Smooth muscle cell (in vitro differentiated cells): Measurements from ENCODE around the gene LRP4. TPM values are rescaled to one million over a fixed set of nuclear protein-coding genes. Genes with fewer than 3 reads are reported as not detected.

ENCODE experiments used
- DNase-seq: peaks from one replicate; lab custom pipeline; 2025; ENCODE audit not compliant: unreplicated experiment; lab: John Stamatoyannopoulos, UW
- H2AFZ ChIP-seq: fragments of 200-600 bp; sonication (generic); 2 replicates; pipeline ENCODE4 v1.6.0; 2016; ENCODE audit warnings: antibody characterized with exemption, low read depth, mild to moderate bottlenecking
- H3F3A ChIP-seq: fragments of 200-600 bp; sonication (generic); 2 replicates; pipeline ENCODE4 v1.6.0; 2017; ENCODE audit warnings: antibody characterized with exemption, low read depth
- H3K27ac ChIP-seq: fragments of 200-600 bp; sonication (generic); 2 replicates; pipeline ENCODE4 v1.5.1; 2016; ENCODE audit warnings: low read depth, mild to moderate bottlenecking
- H3K27me3 ChIP-seq: fragments of 200-600 bp; sonication (generic); 2 replicates; pipeline ENCODE4 v1.6.1; 2016; ENCODE audit warnings: low read depth, mild to moderate bottlenecking
- H3K36me3 ChIP-seq: fragments of 200-600 bp; sonication (generic); 2 replicates; pipeline ENCODE4 v1.5.1; 2016; ENCODE audit warnings: low read depth
- H3K4me1 ChIP-seq: fragments of 200-600 bp; sonication (generic); 2 replicates; pipeline ENCODE4 v1.5.1; 2016; ENCODE audit warnings: low read depth
- H3K4me2 ChIP-seq: fragments of 200-600 bp; sonication (generic); 2 replicates; pipeline ENCODE4 v1.6.0; 2016; ENCODE audit warnings: mild to moderate bottlenecking
- H3K4me3 ChIP-seq: fragments of 200-600 bp; sonication (generic); 2 replicates; pipeline ENCODE4 v1.5.1; 2016; ENCODE audit warnings: mild to moderate bottlenecking
- H3K79me2 ChIP-seq: fragments of 200-600 bp; sonication (generic); 2 replicates; pipeline ENCODE4 v1.6.0; 2016; ENCODE audit warnings: low read depth, mild to moderate bottlenecking
- H3K9ac ChIP-seq: fragments of 200-600 bp; sonication (generic); 2 replicates; pipeline ENCODE4 v1.6.0; 2016; ENCODE audit warnings: low read depth
- H3K9me3 ChIP-seq: fragments of 200-600 bp; sonication (generic); replicated peaks from 2 replicates; pipeline ENCODE4 v1.5.1; 2016; ENCODE audit warnings: low read depth
- H4K20me1 ChIP-seq: fragments of 200-600 bp; sonication (generic); 2 replicates; pipeline ENCODE4 v1.6.0; 2016; ENCODE audit warnings: low read depth
- CTCF ChIP-seq: fragments of 200-600 bp; sonication (generic); IDR thresholded peaks from 2 replicates; pipeline ENCODE4 v1.5.1; 2017; ENCODE audit warnings: borderline replicate concordance, mild to moderate bottlenecking, antibody characterized with exemption; ENCODE audit not compliant: insufficient read depth, poor library complexity, severe bottlenecking
- WGBS: methylation state at CpG from one replicate; pipeline ENCODE4 v1.1.7; 2016; ENCODE audit warnings: low lambda C conversion rate; 5-methylcytosine and 5-hydroxymethylcytosine counted together
- polyA plus RNA-seq: library from polyadenylated mRNA; unstranded; fragments of >200 nt; fragmentation: Nextera tagmentation; extraction: Ambion mirVana; gene quantifications from 2 replicates; pipeline ENCODE4 v1.2.1, GENCODE V29; 2016
- total RNA-seq: library from RNA; depleted of rRNA; stranded (reverse); fragments of >200 nt; gene quantifications from 2 replicates; pipeline ENCODE4 v1.2.3, GENCODE V29; 2014

Gene LRP4
- total and polyA plus RNA-seq, 2 experiments from 2014 or later = 10.4 to 13.6 TPM

- Histone ChIP-seq H3K4me2 (no peak overlapping the region), H3F3A (peaks cover 7% of the 10 kb centered on the region), H3K9ac (no peak overlapping the region), H3K4me1 (peaks cover 32% of the 10 kb centered on the region), H4K20me1 (peaks cover 7% of the 10 kb centered on the region), H3K4me3 (no peak overlapping the region), H3K79me2 (peaks cover 16% of the 10 kb centered on the region), H2AFZ (no peak overlapping the region), H3K27me3 (no peaks in the 10 kb centered on the region), H3K36me3 (no peaks in the 10 kb centered on the region), H3K9me3 (no peaks in the 10 kb centered on the region), H3K27ac (no peak overlapping the region)
- DNase-seq = no peak
- WGBS = 95% methylated on average over 5 of the region's 5 CpGs
- no peak for TF ChIP-seq CTCF
Observed at GRCh38 chr11:46953093-46953492, 34.7 kb upstream of the LRP4 start.

- Histone ChIP-seq H2AFZ (no peak overlapping the region), H3K27me3 (no peaks in the 10 kb centered on the region), H4K20me1 (peaks cover 7% of the 10 kb centered on the region), H3K36me3 (no peaks in the 10 kb centered on the region), H3K79me2 (peaks cover 11% of the 10 kb centered on the region), H3F3A (peaks cover 8% of the 10 kb centered on the region), H3K4me1 (peaks cover 37% of the 10 kb centered on the region), H3K27ac (no peak overlapping the region), H3K4me3 (no peak overlapping the region), H3K9me3 (no peaks in the 10 kb centered on the region), H3K9ac (no peak overlapping the region), H3K4me2 (no peak overlapping the region)
- TF ChIP-seq CTCF = no peak
- WGBS = 92% methylated on average over 2 of the region's 2 CpGs
- no peak for DNase-seq
Observed at GRCh38 chr11:46952553-46952952, 34.2 kb upstream of the LRP4 start.

- Histone ChIP-seq H3K79me2 (peaks cover 8% of the 10 kb centered on the region), H3K9ac (no peak overlapping the region), H3K36me3 (no peaks in the 10 kb centered on the region), H3K27ac (no peak overlapping the region), H3K4me1 (peaks cover 44% of the 10 kb centered on the region), H2AFZ (no peak overlapping the region), H4K20me1 (peaks cover 7% of the 10 kb centered on the region), H3K4me2 (no peak overlapping the region), H3F3A (peaks cover 11% of the 10 kb centered on the region), H3K4me3 (no peak overlapping the region), H3K27me3 (no peaks in the 10 kb centered on the region), H3K9me3 (no peaks in the 10 kb centered on the region)
- DNase-seq = no peak
- 65% methylated on average over 1 of the region's 1 CpG for WGBS
- TF ChIP-seq CTCF = no peak
Observed at GRCh38 chr11:46951864-46952263, 33.5 kb upstream of the LRP4 start.

- no peak for DNase-seq
- Histone ChIP-seq H3K27ac (peak overlapping the region; percentile 83), H3K27me3 (no peaks in the 10 kb centered on the region), H3K36me3 (no peaks in the 10 kb centered on the region), H3K9me3 (no peaks in the 10 kb centered on the region), H3K79me2 (peaks cover 19% of the 10 kb centered on the region), H3K9ac (no peak overlapping the region), H3K4me3 (no peak overlapping the region), H3K4me1 (peaks cover 47% of the 10 kb centered on the region), H2AFZ (no peak overlapping the region), H4K20me1 (peaks cover 7% of the 10 kb centered on the region), H3F3A (peaks cover 11% of the 10 kb centered on the region), H3K4me2 (no peak overlapping the region)
- 94% methylated on average over 1 of the region's 1 CpG for WGBS
- TF ChIP-seq CTCF = no peak
Observed at GRCh38 chr11:46949297-46949696, 30.9 kb upstream of the LRP4 start.
